ENCODE results near the gene GARIN5B.

GARIN5B gene

DNA sequence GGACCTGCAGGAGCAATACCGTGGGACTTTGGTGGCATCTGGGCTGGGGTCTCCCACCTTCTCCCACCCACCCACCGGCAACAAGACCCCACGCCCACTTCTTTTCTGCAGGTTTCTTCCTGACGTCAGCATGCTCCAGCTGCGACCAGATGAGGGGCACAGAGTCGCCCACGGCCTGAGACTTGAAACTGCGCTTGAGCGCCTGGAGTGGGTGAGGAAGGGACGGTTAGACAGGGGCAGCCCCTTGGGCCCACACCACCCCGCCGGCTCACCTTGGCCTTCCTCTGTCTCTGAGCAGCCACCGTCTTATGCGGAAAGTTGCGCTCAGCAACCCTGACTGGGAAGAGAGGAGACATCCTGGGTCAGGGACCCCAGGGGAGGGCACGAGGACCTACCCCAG is 2.2 kb downstream of the GARIN5B start:
- H3K4me3 ChIP-seq (ENCODE audit: low read length): no peak overlapping the region
- TF ChIP-seq, protein P1, sequence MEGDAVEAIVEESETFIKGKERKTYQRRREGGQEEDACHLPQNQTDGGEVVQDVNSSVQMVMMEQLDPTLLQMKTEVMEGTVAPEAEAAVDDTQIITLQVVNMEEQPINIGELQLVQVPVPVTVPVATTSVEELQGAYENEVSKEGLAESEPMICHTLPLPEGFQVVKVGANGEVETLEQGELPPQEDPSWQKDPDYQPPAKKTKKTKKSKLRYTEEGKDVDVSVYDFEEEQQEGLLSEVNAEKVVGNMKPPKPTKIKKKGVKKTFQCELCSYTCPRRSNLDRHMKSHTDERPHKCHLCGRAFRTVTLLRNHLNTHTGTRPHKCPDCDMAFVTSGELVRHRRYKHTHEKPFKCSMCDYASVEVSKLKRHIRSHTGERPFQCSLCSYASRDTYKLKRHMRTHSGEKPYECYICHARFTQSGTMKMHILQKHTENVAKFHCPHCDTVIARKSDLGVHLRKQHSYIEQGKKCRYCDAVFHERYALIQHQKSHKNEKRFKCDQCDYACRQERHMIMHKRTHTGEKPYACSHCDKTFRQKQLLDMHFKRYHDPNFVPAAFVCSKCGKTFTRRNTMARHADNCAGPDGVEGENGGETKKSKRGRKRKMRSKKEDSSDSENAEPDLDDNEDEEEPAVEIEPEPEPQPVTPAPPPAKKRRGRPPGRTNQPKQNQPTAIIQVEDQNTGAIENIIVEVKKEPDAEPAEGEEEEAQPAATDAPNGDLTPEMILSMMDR (IDR thresholded peaks at IDR 0.05; ENCODE audit: insufficient read depth, low read depth, low read length, missing control alignments): no peak
- no peak for DNase-seq (ENCODE audit: low read depth)

GRCh38 chr19:55358943-55359908 is 3.8 kb downstream of the GARIN5B start:
- TF ChIP-seq, protein P1 (IDR thresholded peaks at IDR 0.05; ENCODE audit: insufficient read depth, low read depth, low read length, missing control alignments): no peak
- DNase-seq (ENCODE audit: low read depth): peak; percentile 62

DNA sequence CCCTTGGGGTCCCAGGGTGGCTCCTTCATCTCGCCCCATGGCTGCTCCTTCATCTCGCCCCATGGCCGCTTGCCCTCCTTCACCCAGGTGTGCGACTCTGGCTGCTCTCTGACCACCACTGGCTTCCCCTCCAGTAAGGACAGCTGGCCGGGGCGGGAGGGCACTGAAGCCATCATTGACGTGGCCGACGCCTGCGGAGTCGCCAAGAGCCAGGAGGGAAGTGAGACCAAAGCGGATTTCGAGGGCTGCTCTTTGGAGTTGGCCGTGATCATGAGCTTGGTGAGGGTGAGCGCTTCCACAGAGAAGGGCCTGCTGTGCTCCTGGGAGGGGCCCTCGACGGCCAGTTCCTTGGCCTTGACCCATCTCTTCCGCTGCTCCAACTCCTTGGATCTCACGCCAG is 4.6 kb downstream of the GARIN5B start:
- DNase-seq (ENCODE audit: low read depth): no peak
- TF ChIP-seq, protein P1 (IDR thresholded peaks at IDR 0.05; ENCODE audit: insufficient read depth, low read depth, low read length, missing control alignments): no peak
- no peak overlapping the region for H3K4me3 ChIP-seq (ENCODE audit: low read length)

More at GRCh38 chr19:55358943-55359908, 3.8 kb downstream of the GARIN5B start:
- no peak overlapping the region for H3K4me3 ChIP-seq (ENCODE audit: low read length)

DNA sequence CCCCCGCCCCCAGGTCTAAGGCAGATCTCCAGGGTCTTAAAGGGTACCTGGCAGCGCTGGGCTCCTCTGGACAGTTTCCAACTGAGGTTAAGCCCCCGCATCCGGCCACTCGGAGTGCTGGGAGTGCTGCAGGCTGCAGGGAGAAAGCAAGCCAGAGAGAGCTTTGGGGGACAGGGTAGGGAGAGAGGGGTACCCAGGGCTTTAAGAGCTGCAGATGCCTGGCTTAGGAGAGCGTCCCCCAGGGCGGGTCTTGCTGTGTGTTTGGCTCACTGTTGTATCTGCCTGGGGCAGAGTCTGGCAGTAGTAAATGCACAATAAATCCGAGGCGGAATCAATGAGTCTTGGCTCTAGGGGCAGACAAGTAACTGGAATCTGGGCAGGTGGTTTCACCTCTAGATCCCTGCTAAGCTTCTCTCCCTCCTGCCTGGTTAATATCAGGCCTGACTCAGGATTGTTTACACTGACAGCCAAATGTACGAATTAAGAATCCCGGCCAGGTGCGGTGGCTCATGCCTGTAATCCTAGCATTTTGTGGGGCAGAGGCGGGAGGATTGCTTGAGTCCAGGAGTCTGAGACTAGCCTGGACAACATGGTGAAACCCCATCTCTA is 7.7 kb downstream of the GARIN5B start:
- TF ChIP-seq, protein P1 (IDR thresholded peaks at IDR 0.05; ENCODE audit: insufficient read depth, low read depth, low read length, missing control alignments): no peak
- no peak overlapping the region for H3K4me3 ChIP-seq (ENCODE audit: low read length)
- DNase-seq (ENCODE audit: low read depth): peak; percentile 86

DNA sequence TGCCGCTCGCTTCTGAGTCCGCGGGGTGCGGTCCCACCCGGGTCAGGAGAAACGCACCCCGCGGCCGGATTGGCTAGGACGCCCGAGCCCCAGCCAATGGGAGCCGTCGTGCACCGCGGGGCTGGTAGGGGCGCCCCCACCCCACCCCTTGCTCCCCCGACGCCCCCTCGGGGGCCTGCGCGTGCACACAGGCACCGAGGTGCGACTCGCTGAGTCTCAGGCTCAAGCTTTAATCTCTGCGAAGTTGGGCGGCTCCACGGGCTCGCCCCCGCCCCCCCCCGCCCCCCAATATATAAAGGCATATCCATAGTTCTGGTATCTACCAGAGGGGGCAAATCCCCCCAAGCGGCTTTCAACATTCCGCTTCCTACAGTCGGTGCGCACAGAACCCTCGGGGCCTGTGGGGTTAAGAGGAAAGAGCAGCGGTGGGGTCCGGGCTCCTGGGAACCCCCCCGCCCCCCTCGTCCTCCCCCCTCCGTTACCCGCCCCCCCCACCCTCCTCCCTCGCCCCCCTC is 8.3 kb downstream of the GARIN5B start, which contains the start of gene COX6B2:
Gene COX6B2 (minus strand): TSS at position 22 of the 515 bp plus-strand sequence. CDS start 198 bp downstream, outside the sequence.
- no peak for DNase-seq (ENCODE audit: low read depth)
- H3K4me3 ChIP-seq (ENCODE audit: low read length): peak within 1 kb of the TSS; percentile 44
- TF ChIP-seq, protein P1 (IDR thresholded peaks at IDR 0.05; ENCODE audit: insufficient read depth, low read depth, low read length, missing control alignments): no peak

- DNase-seq (ENCODE audit: low read depth): peak; percentile 70
- H3K4me3 ChIP-seq (ENCODE audit: low read length): peak overlapping the region; percentile 44
- TF ChIP-seq, protein P1 (IDR thresholded peaks at IDR 0.05; ENCODE audit: insufficient read depth, low read depth, low read length, missing control alignments): no peak
These were observed 9.0 kb downstream of the GARIN5B start for GRCh38 chr19:55353803-55354697.
